HG03108 (cell line): ENCODE measurements around the gene PSRC1.
"Not testable (repeated sequence)": the region's sequence is repeated elsewhere in the genome, so short reads cannot be mapped to it uniquely, and the experiment has no call there.

Experiments used
- ATAC-seq: cut with Tn5 transposase; IDR thresholded peaks from one replicate; pipeline ENCODE4 v1.9.1; 2021; ENCODE audit warnings: moderate library complexity; ENCODE audit not compliant: unreplicated experiment

Gene PSRC1

GRCh38 chr1:109282952-109283747, at the start of gene PSRC1:
Gene PSRC1 (minus strand): TSS chr1:109283145.
- ATAC-seq, result peak; percentile 97

GRCh38 chr1:109331113-109331512, 48.2 kb upstream of the PSRC1 start:
- ATAC-seq, result no peak

- ATAC-seq, result no peak
Measured at GRCh38 chr1:109327285-109327684, 44.3 kb upstream of the PSRC1 start.

GRCh38 chr1:109322974-109323373, 40.0 kb upstream of the PSRC1 start:
- ATAC-seq, result no peak

- ATAC-seq, result no peak
Measured at GRCh38 chr1:109319114-109319513, 36.2 kb upstream of the PSRC1 start.

GRCh38 chr1:109316506-109316905, 33.6 kb upstream of the PSRC1 start:
- no peak for ATAC-seq

- ATAC-seq, result no peak
Measured at GRCh38 chr1:109315288-109315687, 32.3 kb upstream of the PSRC1 start.

- no peak for ATAC-seq
Measured at GRCh38 chr1:109314795-109315194, 31.9 kb upstream of the PSRC1 start.

- no peak for ATAC-seq
Measured at GRCh38 chr1:109312978-109313775, 30.2 kb upstream of the PSRC1 start.

GRCh38 chr1:109312246-109312645, 29.3 kb upstream of the PSRC1 start:
- ATAC-seq, result no peak

GRCh38 chr1:109309347-109309746, 26.4 kb upstream of the PSRC1 start:
- ATAC-seq, result no peak

GRCh38 chr1:109307274-109308021, 24.5 kb upstream of the PSRC1 start:
- ATAC-seq, result no peak

- no peak for ATAC-seq
Measured at GRCh38 chr1:109306832-109307273, 23.9 kb upstream of the PSRC1 start, which contains the start of gene MYBPHL. Gene MYBPHL (minus strand): TSS chr1:109307011. CDS start chr1:109306991, 20 bp downstream.

GRCh38 chr1:109305991-109306390, 23.0 kb upstream of the PSRC1 start:
- not testable (repeated sequence) for ATAC-seq

- no peak for ATAC-seq
Measured at GRCh38 chr1:109304226-109304920, 21.4 kb upstream of the PSRC1 start.

- ATAC-seq, result no peak
Measured at GRCh38 chr1:109301874-109302273, 18.9 kb upstream of the PSRC1 start.

- no peak for ATAC-seq
Measured at GRCh38 chr1:109300650-109301151, 17.8 kb upstream of the PSRC1 start.

GRCh38 chr1:109299558-109300343, 16.8 kb upstream of the PSRC1 start:
- ATAC-seq, result no peak

- ATAC-seq, result no peak
Measured at GRCh38 chr1:109298666-109299557, 16.0 kb upstream of the PSRC1 start.
